Smooth muscle cell (in vitro differentiated cells): ENCODE data around the gene MPZL3. TPM values are rescaled to one million over a fixed set of nuclear protein-coding genes. Genes with fewer than 3 reads are reported as not detected.

Experiments
- DNase-seq: peaks from one replicate; lab custom pipeline; 2025; ENCODE audit not compliant: unreplicated experiment; lab: John Stamatoyannopoulos, UW
- H2AFZ ChIP-seq: fragments of 200-600 bp; sonication (generic); 2 replicates; pipeline ENCODE4 v1.6.0; 2016; ENCODE audit warnings: antibody characterized with exemption, low read depth, mild to moderate bottlenecking
- H3F3A ChIP-seq: fragments of 200-600 bp; sonication (generic); 2 replicates; pipeline ENCODE4 v1.6.0; 2017; ENCODE audit warnings: antibody characterized with exemption, low read depth
- H3K27ac ChIP-seq: fragments of 200-600 bp; sonication (generic); 2 replicates; pipeline ENCODE4 v1.5.1; 2016; ENCODE audit warnings: low read depth, mild to moderate bottlenecking
- H3K27me3 ChIP-seq: fragments of 200-600 bp; sonication (generic); 2 replicates; pipeline ENCODE4 v1.6.1; 2016; ENCODE audit warnings: low read depth, mild to moderate bottlenecking
- H3K36me3 ChIP-seq: fragments of 200-600 bp; sonication (generic); 2 replicates; pipeline ENCODE4 v1.5.1; 2016; ENCODE audit warnings: low read depth
- H3K4me1 ChIP-seq: fragments of 200-600 bp; sonication (generic); 2 replicates; pipeline ENCODE4 v1.5.1; 2016; ENCODE audit warnings: low read depth
- H3K4me2 ChIP-seq: fragments of 200-600 bp; sonication (generic); 2 replicates; pipeline ENCODE4 v1.6.0; 2016; ENCODE audit warnings: mild to moderate bottlenecking
- H3K4me3 ChIP-seq: fragments of 200-600 bp; sonication (generic); 2 replicates; pipeline ENCODE4 v1.5.1; 2016; ENCODE audit warnings: mild to moderate bottlenecking
- H3K79me2 ChIP-seq: fragments of 200-600 bp; sonication (generic); 2 replicates; pipeline ENCODE4 v1.6.0; 2016; ENCODE audit warnings: low read depth, mild to moderate bottlenecking
- H3K9ac ChIP-seq: fragments of 200-600 bp; sonication (generic); 2 replicates; pipeline ENCODE4 v1.6.0; 2016; ENCODE audit warnings: low read depth
- H3K9me3 ChIP-seq: fragments of 200-600 bp; sonication (generic); replicated peaks from 2 replicates; pipeline ENCODE4 v1.5.1; 2016; ENCODE audit warnings: low read depth
- H4K20me1 ChIP-seq: fragments of 200-600 bp; sonication (generic); 2 replicates; pipeline ENCODE4 v1.6.0; 2016; ENCODE audit warnings: low read depth
- CTCF ChIP-seq: fragments of 200-600 bp; sonication (generic); IDR thresholded peaks from 2 replicates; pipeline ENCODE4 v1.5.1; 2017; ENCODE audit warnings: borderline replicate concordance, mild to moderate bottlenecking, antibody characterized with exemption; ENCODE audit not compliant: insufficient read depth, poor library complexity, severe bottlenecking
- WGBS: methylation state at CpG from one replicate; pipeline ENCODE4 v1.1.7; 2016; ENCODE audit warnings: low lambda C conversion rate; 5-methylcytosine and 5-hydroxymethylcytosine counted together
- polyA plus RNA-seq: library from polyadenylated mRNA; unstranded; fragments of >200 nt; fragmentation: Nextera tagmentation; extraction: Ambion mirVana; gene quantifications from 2 replicates; pipeline ENCODE4 v1.2.1, GENCODE V29; 2016
- total RNA-seq: library from RNA; depleted of rRNA; stranded (reverse); fragments of >200 nt; gene quantifications from 2 replicates; pipeline ENCODE4 v1.2.3, GENCODE V29; 2014

MPZL3 gene
- total and polyA plus RNA-seq, 2 experiments from 2014 or later, result 1.7 to 9.0 TPM

- Histone ChIP-seq H3K9ac (no peak overlapping the region), H3K4me1 (no peaks in the 10 kb centered on the region), H3F3A (no peaks in the 10 kb centered on the region), H3K9me3 (no peaks in the 10 kb centered on the region), H3K79me2 (no peaks in the 10 kb centered on the region), H4K20me1 (no peaks in the 10 kb centered on the region), H2AFZ (no peak overlapping the region), H3K4me2 (no peak overlapping the region), H3K4me3 (no peak overlapping the region), H3K27me3 (peaks cover 46% of the 10 kb centered on the region), H3K36me3 (no peaks in the 10 kb centered on the region), H3K27ac (no peak overlapping the region)
- WGBS, result 90% methylated on average over 2 of the region's 2 CpGs
- no peak for DNase-seq
- no peak for TF ChIP-seq CTCF
These were observed 28.6 kb downstream of the MPZL3 start for GRCh38 chr11:118223570-118223969.

GRCh38 chr11:118222437-118222836 lies 29.7 kb downstream of the MPZL3 start:
- Histone ChIP-seq H3F3A (no peaks in the 10 kb centered on the region), H3K27me3 (peaks cover 34% of the 10 kb centered on the region), H3K27ac (no peak overlapping the region), H3K9ac (no peak overlapping the region), H3K36me3 (no peaks in the 10 kb centered on the region), H4K20me1 (no peaks in the 10 kb centered on the region), H3K4me1 (no peaks in the 10 kb centered on the region), H3K79me2 (no peaks in the 10 kb centered on the region), H3K4me3 (no peak overlapping the region), H3K9me3 (no peaks in the 10 kb centered on the region), H3K4me2 (no peak overlapping the region), H2AFZ (no peak overlapping the region)
- TF ChIP-seq CTCF, result no peak
- 79% methylated on average over 4 of the region's 4 CpGs for WGBS
- DNase-seq, result no peak

- no peaks in the 10 kb centered on the region for H4K20me1 ChIP-seq
- no peak for TF ChIP-seq CTCF
- no peaks in the 10 kb centered on the region for H3K4me1 ChIP-seq
These were observed 30.7 kb downstream of the MPZL3 start for GRCh38 chr11:118221419-118221818.

DNA sequence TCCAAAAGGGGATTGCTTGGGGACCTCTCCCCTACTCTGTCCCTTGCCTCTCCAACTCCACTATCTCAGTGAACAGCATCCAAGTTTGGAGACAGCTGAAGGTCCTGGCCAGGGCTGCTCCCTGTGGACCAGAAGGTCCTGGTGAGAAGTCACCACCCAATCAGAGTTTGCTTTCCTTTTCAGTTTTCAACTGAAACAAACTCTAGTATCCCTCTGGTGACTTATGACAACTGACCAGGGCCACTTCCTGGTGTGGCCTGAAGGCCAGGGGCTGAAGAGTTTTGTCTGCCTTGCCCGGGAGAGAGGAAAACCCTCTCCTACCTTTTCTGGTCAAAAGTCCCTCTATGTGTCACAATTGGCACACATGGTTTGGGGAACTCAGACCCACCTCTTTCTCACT lies 32.4 kb downstream of the MPZL3 start:
- no peak for TF ChIP-seq CTCF
- no peaks in the 10 kb centered on the region for H3K9me3 ChIP-seq
- 90% methylated on average over 1 of the region's 1 CpG for WGBS

More at GRCh38 chr11:118221419-118221818, 30.7 kb downstream of the MPZL3 start:
- Histone ChIP-seq H3K27ac (no peak overlapping the region), H3K9ac (no peak overlapping the region), H3K9me3 (no peaks in the 10 kb centered on the region), H2AFZ (no peak overlapping the region), H3K4me3 (no peak overlapping the region), H3K4me2 (no peak overlapping the region), H3F3A (no peaks in the 10 kb centered on the region), H3K79me2 (no peaks in the 10 kb centered on the region), H3K27me3 (peaks cover 24% of the 10 kb centered on the region), H3K36me3 (no peaks in the 10 kb centered on the region)
- 86% methylated on average over 5 of the region's 5 CpGs for WGBS
- no peak for DNase-seq

More for the DNA sequence above, 32.4 kb downstream of the MPZL3 start:
- Histone ChIP-seq H3F3A (no peaks in the 10 kb centered on the region), H3K4me3 (no peak overlapping the region), H3K27ac (no peak overlapping the region), H3K9ac (no peak overlapping the region), H3K27me3 (peaks cover 17% of the 10 kb centered on the region), H3K4me1 (no peaks in the 10 kb centered on the region), H3K36me3 (no peaks in the 10 kb centered on the region), H3K4me2 (no peak overlapping the region), H3K79me2 (no peaks in the 10 kb centered on the region), H2AFZ (no peak overlapping the region), H4K20me1 (no peaks in the 10 kb centered on the region)
- DNase-seq, result no peak
